Neural cell (in vitro differentiated cells): ENCODE measurements around the gene CHL1. TPM values are rescaled to one million over a fixed set of nuclear protein-coding genes. Genes with fewer than 3 reads are reported as not detected.

Experiments used
- polyA plus RNA-seq: library from polyadenylated mRNA; depleted of rRNA; stranded (reverse); fragments of >200 nt; gene quantifications from 2 replicates; pipeline ENCODE4 v1.2.3, GENCODE V29; 2014
- small RNA-seq, 3 experiments: library from RNA; depleted of rRNA; stranded (forward); fragments of <200 nt; gene quantifications; one replicate each; pipeline ENCODE3, GENCODE V24; 2012

CHL1 gene
- polyA plus RNA-seq, 1 donor from 2014 or later, result 199 TPM

Small RNA genes within 50 kb of the gene (small RNA-seq; reads per million reads assigned to genes)
- gene RNU6-1194P, result 0 reads per million in 3 experiments
